Measurements from ENCODE around the gene EXT2.

The EXT2 gene

GRCh38 chr11:44199816-44200215, 104.3 kb downstream of the EXT2 start:
- DNase-seq (ENCODE audit: low read depth in 2 of 2), result no peak

- no peak for DNase-seq (ENCODE audit: low read depth in 2 of 2)
Observed at GRCh38 chr11:44203270-44204043, 108.0 kb downstream of the EXT2 start.

GRCh38 chr11:44205352-44205751, 109.9 kb downstream of the EXT2 start:
- DNase-seq (ENCODE audit: low read depth in 2 of 2), result no peak

GRCh38 chr11:44205836-44206235, 110.4 kb downstream of the EXT2 start:
- DNase-seq (ENCODE audit: low read depth in 2 of 2), result no peak

GRCh38 chr11:44207292-44207691, 111.8 kb downstream of the EXT2 start:
- DNase-seq (ENCODE audit: low read depth in 2 of 2), result no peak

GRCh38 chr11:44208976-44209603, 113.6 kb downstream of the EXT2 start:
- no peak for DNase-seq (ENCODE audit: low read depth in 2 of 2)

GRCh38 chr11:44212128-44212527, 116.7 kb downstream of the EXT2 start:
- no peak for DNase-seq (ENCODE audit: low read depth in 2 of 2)

- no peak for DNase-seq (ENCODE audit: low read depth in 2 of 2)
Observed at GRCh38 chr11:44213148-44213547, 117.7 kb downstream of the EXT2 start.

GRCh38 chr11:44217432-44217831, 122.0 kb downstream of the EXT2 start:
- no peak for DNase-seq (ENCODE audit: low read depth in 2 of 2)

- no peak for DNase-seq (ENCODE audit: low read depth in 2 of 2)
Observed at GRCh38 chr11:44219830-44220796, 124.6 kb downstream of the EXT2 start.

GRCh38 chr11:44221456-44221855, 126.0 kb downstream of the EXT2 start:
- DNase-seq (ENCODE audit: low read depth in 2 of 2), result no peak

- DNase-seq (ENCODE audit: low read depth in 2 of 2), result no peak
Observed at GRCh38 chr11:44221992-44222391, 126.5 kb downstream of the EXT2 start.

GRCh38 chr11:44223238-44223637, 127.8 kb downstream of the EXT2 start:
- DNase-seq (ENCODE audit: low read depth in 2 of 2), result no peak

GRCh38 chr11:44224867-44225501, 129.5 kb downstream of the EXT2 start:
- DNase-seq (ENCODE audit: low read depth in 2 of 2), result no peak

- DNase-seq (ENCODE audit: low read depth in 2 of 2), result no peak
Observed at GRCh38 chr11:44226490-44226889, 131.0 kb downstream of the EXT2 start.

- DNase-seq (ENCODE audit: low read depth in 2 of 2), result no peak
Observed at GRCh38 chr11:44226945-44227344, 131.5 kb downstream of the EXT2 start.

- DNase-seq (ENCODE audit: low read depth in 2 of 2), result no peak
Observed at GRCh38 chr11:44228379-44228778, 132.9 kb downstream of the EXT2 start.

GRCh38 chr11:44229098-44229497, 133.6 kb downstream of the EXT2 start:
- DNase-seq (ENCODE audit: low read depth in 2 of 2), result no peak

- no peak for DNase-seq (ENCODE audit: low read depth in 2 of 2)
Observed at GRCh38 chr11:44229624-44230023, 134.1 kb downstream of the EXT2 start.

- no peak for DNase-seq (ENCODE audit: low read depth in 2 of 2)
Observed at GRCh38 chr11:44235765-44236201, 140.3 kb downstream of the EXT2 start.

- DNase-seq (ENCODE audit: low read depth in 2 of 2), result no peak
Observed at GRCh38 chr11:44236296-44236695, 140.8 kb downstream of the EXT2 start.

GRCh38 chr11:44237156-44237555, 141.7 kb downstream of the EXT2 start:
- DNase-seq (ENCODE audit: low read depth in 2 of 2), result no peak
